Activated CD4-positive, alpha-beta T cell treated with anti-CD3 and anti-CD28 coated beads, Interleukin-2, amount 50 U/mL, for 4 hours (primary cell): Measurements from ENCODE around the gene METTL24.
"Not testable (repeated sequence)": the region's sequence is repeated elsewhere in the genome, so short reads cannot be mapped to it uniquely, and the experiment has no call there.

Source experiments
- DNase-seq, 2 experiments: peaks; one replicate each; pipeline ENCODE4 v3.0.0-alpha.2; 2020

Gene METTL24

DNA sequence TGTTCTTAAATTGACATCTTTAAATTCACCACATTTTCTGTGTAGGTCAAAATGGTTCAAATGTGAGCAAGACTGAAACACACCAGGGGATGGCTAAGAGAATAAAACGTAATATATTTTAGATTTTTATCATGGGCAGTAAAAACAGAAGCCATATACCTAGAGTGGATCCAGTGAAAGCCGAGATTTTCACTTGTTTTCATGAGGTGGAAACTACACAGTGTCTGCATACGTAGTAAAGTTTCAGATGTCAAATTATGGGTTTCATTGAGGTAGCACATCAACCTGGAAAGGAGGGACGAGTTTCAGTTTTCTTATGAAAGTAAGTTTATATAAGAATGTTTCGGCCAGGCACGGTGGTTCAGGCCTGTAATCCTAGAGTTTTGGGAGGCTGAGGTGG, 25.9 kb downstream of the METTL24 start:
- no peak for DNase-seq

DNA sequence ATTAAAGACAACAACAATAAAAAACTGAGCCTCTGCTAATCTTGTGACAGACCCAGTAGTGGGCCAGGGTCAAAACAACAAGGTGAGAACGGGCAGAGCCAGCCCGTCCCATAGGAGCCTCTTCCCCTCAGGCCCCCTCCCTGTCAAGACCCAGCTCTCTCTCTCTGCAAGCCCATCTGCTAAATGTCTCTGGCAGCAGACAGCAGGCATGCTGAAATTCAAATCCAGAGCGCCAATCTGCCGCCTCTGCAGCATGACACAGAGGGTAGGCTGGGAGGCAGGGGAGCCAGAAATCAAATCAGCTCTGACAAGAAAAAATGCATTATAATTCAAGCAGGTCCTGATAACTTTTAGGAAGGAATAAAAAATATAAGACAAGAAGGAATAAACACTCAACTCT, 26.3 kb downstream of the METTL24 start:
- DNase-seq, result no peak

DNA sequence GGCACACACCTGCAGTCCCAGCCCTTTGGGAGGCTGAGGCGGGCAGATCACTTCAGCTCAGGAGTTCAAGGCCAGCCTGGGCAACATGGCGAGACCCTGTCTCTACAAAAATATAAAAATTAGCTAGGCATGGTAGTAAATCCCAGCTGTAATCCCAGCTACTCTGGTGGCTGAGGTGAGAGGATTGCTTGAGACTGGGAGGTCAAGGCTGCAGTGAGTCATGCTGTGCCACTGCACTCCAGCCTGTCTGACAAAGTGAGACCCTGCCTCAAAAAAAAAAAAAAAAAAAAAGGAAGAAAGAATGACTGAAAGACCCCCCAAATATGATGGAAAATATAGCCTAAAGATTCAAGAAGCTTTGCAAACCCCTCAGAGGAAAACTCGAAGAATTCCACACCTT, 26.8 kb downstream of the METTL24 start:
- DNase-seq, result no peak

DNA sequence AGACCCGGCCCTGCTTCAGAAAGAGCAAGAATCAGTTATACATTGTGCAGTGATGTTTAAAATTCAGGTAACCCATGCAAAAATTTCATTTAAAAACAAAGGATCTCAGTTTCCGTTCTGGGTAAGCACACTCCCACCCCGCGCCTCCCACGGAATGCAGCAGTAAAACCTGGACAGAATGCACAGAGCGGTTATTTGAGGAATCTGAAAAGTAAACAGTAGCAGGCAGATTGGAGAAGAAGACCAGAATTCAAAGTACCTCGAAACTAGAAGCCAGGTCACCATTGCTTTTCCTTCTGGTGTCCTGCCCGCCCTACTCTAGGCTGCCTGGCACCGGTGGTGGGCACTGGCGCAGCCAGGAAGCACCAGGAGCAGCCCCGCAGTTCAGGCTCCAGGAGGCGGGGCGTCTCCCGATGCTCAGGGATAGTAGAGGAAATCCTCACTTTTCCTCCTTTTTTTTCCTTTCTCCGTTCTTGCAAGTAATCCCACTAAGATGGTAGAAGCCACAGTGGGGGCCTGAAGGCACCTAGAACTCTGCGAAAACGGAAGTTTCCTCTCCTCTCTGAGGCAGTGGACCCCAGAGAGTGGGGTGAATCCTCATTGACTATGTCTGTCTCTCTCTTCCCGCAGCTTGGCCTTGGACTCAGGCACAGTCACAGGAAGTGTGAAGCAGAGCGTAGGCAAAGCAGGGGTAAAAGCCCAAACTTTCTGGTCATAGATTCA, 28.3 kb downstream of the METTL24 start:
- no peak for DNase-seq

DNA sequence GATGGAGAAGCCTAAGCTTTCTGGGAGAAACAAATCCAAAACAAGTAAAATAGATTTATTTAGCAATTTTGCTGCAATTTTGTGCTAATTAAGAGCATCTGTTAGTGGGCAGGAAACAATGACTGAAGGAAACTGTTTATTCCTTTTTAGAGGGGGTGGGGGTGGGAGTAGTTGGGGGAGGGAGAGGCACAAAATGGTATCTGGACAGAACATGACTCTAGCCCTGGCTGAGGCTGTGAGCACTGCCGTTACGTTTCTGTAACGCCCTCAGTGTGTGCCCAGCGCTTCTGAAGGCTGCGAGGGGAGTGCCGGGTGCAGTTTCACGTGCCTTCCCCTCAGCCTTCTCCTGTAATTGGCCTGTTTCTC, 28.8 kb downstream of the METTL24 start:
- no peak for DNase-seq

DNA sequence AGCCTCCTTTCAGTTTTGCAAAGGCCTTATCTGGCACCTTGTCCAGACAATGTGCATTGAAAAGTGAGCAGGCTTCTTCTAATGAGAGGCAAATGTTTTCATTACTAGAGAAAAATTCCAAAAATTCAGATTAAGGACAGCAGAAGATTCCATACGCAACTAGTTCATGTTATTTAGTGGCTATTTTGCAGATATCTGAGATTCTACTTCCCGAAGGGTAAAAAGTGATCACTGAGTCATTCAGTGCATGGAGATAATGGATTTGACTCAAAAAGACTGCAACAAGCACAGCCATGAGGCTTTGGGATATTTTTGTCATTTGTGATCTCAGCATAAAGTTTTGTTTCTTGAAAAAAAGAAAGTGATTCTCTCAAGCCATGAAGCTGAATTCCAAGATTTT, 29.9 kb downstream of the METTL24 start:
- no peak for DNase-seq

DNA sequence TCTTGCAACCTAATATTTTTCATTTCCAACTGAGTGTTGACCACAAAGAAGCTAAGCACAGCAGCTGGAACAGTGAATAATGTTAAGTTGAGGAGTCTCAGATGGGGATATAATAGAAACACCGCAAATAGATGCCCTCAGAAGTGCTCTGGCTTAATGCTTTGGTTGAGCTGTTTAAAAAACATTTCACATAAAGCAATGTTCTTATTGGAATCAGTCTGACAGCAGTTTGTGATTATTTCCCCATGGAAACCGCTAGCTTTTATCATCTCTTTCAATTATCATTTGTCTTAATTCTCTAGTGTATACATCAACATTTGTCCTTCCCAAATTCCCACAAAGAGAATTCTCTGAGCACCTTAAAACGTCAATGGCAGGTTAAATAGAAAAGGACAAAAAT, 30.8 kb downstream of the METTL24 start:
- no peak for DNase-seq

DNA sequence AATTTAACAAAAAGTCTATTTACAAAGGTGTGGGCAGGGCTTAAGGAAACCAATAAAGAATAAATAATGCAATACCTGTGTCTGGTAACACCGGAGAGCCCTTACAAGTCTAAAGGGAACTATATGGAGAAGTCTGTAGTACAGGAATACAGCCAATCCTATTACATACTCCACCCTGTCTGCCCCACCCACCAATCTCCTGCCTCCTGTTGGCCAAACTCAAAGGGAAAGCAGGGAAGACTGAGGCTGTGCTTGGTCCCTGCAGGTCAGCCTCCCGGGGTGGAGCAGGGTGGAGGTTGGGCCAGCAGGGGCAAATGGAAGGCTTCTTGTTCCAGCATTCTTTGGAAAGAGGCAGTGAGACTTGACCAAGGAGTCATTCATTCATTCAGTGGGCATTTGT, 31.5 kb downstream of the METTL24 start:
- DNase-seq, result no peak

DNA sequence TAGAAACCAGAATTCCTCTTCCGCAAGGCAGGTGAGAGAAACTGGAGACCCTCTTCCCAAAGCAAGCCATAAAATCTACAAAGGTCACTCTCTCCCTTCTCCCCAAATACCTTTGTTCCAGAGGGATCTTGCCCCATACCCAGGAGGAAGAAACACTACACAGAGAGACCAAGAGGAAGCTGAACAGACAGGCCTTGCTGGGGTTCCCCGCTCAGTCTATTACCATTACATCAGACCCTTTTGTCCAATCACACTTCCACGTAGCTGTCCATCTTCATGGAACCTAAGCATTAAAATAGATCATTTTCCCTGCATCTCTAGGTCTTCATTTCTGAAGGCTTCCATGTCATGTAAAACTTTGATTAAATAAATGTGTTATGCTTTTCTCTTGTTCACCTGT, 32.1 kb downstream of the METTL24 start:
- no peak for DNase-seq

DNA sequence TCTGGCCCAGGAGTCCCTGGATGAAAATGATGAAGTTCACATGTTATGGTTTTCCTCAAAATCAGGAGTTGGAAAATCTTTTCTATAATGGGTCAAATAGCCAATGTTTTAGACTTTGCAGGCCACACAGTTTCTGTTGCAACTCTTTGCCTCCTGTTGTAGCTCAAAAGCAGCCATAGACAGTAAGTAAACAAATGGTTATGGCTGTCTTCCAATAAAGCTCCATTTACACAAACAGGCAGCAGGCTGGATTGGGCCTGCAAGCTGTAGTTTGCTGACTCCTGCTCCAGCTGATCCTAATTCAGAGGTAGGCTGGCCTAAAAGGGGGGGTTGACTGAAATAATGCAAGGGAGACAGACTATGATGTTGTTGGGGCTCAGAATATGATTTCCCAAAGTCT, 33.0 kb downstream of the METTL24 start:
- DNase-seq, result no peak

DNA sequence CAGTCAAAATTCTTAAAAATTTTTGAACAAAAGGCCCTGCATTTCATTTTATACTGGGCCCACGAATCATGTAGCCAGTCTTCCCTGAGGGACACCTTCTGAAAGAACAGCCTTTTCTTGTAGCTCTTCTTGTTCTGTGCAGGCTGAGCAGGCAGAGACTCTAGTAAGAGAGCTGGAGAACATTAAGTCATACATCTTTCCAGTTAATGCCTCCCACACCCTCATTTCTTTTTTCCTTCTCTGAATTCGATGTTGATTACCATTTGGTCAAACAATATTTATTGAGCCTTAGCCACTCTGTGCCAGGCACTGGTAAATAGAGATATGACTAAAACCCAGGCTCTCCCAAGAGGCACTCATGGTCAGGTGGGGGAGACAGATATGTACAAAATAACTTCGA, 33.6 kb downstream of the METTL24 start:
- DNase-seq, result no peak

DNA sequence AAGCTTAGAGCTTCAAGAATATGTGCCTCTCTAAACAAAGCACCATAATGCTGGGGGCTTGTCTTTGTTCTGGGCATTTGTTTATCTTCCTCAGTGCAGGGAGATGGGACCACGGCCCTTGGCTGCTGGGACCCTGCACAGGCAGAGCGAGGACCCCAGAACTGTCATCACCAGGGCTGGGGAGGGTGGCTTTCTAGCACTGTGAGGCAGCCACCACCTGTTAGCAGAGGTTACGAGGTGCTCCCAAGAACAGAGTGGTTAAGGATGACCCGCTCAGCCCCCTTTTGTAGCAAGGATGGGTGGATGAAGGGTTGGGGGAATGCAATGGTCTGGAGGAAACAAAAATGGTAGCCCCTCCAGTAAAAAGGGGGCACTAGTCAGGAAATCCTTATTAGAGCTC, 34.9 kb downstream of the METTL24 start:
- no peak for DNase-seq

DNA sequence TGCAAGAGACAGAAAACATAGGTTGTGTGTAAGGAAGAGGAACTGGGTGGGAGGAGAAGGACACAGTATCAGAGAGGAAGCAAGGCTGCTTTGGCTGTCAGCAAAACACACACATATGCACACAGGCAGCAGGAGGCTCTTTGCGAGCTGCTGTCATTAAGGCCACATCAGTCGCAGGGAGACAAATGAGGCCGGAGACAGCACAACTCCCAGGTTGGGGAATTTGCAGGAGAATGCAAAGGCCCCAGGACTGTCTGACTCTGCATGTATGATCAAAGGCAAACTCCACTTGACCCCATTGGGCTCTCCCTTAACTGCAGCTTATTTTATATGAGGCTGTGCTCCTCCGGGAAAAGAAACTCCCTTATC, 35.3 kb downstream of the METTL24 start:
- no peak for DNase-seq

DNA sequence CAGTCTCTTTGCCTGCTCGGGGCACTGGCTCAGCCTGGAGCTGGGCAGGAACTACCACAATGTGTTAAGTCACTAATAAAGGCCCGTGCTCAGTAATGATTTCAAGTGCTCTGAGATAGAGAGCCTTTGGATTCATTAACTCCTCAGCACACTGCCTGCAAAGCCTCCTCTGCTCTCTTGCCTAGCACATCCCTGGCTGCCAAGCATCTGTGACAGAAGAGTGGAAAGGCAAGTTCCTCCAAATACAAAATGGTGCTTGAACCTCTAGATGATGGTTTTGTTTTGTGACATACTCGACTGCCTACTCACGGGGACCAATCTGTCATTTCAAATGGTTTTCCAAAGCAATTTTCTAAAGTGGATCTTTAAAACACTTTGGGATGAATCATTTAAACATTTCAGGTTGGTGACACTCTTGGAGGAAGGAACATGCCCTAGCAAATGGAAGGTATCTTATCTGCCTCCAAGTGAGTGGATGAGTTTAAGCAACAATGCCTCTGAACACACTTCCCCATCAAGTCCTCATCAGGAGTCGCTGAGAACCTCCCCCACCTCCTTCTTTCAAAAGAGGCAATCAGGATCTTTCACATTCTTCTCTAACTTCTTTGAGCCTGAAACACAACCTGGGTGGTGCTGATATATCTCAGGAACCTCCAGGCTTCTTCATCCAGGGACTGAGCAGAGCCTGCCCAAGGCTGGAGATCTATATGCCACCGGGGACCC, 35.8 kb downstream of the METTL24 start:
- DNase-seq, result no peak

DNA sequence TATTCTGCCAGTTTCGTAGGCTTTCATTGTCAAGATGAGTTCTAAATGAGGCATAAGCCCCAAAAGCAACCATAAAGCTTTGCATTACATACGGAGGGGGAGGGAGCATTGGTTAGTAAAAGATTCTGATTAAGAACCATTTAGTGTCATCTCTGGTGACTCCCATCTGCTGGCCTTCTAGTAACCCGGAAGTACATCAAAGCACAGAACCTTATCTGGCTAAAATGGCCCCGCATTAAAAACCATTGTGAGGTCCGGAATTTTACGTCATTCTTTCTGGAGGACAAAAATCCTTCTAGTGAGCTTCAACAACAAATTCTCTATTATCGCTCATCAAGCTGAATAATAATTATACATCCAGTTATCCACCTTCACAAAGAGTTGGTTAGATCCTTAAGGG, 37.8 kb downstream of the METTL24 start:
- no peak for DNase-seq

DNA sequence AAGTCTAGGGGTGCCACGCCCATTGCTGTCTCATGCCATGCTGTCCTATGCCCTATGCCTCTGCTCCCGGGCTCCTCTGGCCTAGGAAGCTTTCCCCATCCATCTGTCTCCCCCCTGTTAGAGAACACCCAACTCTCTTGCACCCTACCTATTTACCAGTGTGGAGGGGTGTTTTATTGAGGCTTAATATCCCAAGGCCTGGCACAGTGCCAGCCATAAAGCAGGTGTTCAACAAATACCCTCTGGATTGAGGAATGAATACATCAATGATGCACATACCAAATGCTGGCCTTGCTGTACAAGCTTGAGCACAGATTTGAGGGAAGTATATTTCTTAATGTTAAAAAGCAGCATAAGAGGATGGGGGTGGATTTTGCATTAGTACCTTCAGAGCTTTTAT, 38.3 kb downstream of the METTL24 start:
- DNase-seq, result no peak

DNA sequence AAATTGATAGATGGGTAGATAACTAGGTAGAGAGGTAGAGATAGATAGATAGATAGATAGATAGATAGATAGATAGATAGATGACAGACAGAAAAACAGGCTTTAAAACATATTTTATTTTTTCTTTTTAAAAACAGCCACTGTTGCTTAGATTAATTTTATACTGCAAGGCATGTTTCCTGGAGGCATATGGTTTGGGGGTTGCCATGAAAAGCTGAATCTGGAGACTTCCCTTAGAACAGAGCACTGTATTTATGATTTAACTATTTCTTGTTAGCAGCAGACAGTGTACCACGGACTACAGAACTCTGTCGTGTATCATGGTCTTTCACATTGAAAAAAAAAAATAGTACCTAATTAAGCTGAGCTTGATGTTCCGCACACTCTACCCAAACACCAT, 38.8 kb downstream of the METTL24 start:
- no peak for DNase-seq

DNA sequence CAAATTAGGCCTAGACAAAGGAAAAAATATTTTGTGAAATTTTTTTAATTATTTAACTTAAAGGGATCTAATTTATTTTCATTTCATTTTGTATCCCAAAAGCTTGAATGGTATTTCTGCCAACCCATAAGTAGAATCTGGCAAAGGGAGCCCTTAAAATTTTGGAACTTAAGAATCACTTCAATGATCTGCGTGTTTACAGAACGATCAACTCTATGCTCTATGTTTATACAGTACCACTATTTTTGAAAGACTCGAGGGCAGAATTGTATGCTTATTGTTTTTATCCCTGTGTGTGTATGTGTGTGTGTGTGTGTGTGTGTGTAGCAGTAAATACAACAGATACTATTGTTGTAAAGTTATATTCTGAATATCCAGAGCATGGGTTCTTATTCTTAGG, 39.2 kb downstream of the METTL24 start:
- no peak for DNase-seq

DNA sequence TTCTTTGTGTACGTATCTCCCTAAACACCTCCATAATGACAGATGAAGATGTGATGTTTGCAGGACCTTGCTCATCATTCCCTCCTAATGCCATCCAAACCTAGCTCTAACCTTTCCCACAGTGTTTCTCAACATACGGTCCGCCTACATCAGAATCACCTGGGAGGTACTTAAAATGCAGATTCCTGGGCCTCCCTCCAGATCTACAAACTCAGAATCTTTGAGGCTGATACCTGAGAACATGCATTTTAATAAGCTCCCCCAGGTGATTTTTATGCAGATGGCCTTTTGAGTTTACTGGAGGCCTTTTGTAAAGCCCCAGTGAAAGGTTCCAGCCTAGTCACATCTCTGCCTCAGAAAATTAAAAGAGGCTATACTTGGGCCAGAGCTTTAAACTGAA, 40.5 kb downstream of the METTL24 start:
- DNase-seq, result no peak

DNA sequence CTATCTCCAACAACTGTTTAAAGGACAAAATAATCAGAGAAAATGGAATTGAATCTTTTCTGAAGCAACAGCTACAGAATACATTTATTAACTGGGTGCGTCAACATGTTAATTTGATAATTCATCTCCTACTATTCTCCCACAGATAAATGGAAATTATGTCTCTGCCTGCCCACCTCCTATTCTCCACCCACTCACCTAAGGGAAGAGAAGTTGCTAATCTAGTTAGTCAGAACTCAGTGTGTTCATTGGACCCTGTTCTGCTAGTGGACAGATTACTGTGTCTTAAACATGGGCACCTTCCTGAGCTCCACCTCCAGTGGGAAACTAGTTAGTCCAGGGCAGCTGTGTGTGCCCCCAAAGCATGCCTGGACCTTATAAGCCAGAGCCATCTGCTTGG, 41.0 kb downstream of the METTL24 start:
- no peak for DNase-seq

DNA sequence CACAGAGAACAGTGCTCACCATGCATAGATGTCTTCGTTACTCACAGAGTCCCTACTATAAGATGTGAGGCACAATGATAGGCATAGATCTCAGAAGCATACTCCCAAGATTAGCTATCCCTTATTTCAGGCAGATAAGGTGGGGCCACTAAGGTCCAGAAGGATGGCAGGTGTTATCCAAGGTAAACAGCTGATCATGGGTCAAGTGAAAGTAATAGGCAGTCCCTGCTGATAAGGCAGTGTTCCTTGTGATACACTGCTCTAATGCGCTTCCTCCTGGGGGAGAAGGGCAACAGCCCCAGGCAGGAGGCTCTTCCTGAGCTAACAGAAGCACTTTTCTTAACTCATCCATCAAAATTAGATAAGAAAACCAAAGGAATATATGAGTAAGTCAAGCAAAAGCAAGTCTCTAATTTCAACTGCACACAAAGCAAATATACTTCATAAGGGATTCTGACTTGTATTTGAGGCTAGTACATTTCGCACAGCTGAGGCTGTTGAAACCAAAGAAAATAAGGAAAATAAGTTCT, 42.2 kb downstream of the METTL24 start:
- no peak for DNase-seq

DNA sequence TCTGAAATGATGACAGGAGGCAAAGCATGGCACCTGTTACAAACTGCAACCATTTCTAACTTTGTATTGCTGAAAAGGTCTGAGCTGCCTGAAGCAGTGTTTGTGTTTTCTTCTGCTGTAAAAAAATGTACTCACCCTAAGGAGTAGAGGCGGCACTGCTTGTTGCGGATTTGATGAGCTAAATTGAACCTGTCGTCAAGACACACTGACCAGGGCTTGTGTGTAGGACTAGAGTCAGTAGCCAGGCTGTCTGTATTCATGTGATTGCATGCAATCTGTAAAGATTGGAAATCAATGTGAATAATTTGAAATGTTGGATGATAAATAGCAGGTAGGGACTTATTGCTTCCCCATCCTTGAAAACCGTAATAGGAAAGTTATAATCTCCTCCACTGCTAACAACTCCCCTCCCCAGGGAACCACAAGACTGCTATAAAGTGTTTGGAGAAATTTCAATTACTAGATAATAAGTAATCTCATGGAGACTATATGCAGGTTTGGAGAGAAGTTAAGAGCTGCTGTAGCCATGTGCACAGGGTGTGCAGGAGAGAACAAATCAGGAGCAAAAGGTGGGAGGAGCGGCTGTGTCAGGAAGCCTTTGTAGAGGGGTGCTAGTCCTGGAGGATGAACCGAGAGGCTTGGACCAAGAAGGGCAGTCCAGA, 42.8 kb downstream of the METTL24 start:
- no peak for DNase-seq

DNA sequence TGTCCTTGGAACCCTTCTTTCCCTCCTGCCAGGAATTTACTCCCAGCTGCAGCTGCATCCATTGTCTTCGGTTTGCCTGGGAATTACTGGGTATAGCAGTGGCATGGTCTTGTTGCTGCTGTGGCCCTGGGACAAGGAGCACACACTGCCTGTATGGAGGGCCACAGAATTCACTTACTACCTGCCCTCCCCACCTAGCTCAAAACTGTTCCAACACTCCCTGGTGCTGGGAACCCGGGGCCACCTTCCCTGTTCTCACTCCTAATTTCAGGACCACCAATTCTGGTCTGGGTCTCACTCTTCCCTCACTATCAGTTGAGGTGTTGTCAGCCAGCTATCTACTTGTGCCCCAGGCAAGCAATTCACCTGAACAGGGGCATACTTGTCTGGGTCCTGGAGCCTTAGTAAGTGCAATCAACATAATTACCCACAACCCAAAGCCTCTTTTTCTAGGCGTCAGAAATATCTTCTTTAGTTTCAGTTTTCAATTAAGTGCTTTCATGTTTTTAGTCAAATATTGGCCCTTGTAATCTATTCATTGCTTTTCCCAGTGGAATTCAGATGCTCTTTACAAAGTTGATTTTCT, 47.2 kb downstream of the METTL24 start:
- DNase-seq, result no peak

DNA sequence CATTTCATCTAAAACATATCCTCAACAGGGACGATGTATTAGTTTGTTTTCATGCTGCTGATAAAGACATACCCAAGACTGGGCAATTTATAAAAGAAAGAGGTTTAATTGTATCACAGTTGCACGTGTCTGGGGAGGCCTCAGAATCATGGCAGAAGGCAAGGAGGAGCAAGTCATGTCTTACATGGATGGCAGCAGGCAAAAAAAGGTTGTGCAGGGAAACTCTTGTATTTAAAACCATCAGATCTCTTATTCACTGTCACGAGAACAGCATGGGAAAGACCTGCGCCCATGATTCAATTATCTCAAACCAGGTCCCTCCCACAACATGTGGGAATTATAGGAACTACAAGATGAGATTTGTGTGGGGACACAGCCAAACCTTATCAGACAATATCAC, 48.7 kb downstream of the METTL24 start:
- not testable (repeated sequence) for DNase-seq
